CD4-positive, alpha-beta T cell (primary cell): ENCODE measurements around the gene CDYL2. TPM values are rescaled to one million over a fixed set of nuclear protein-coding genes. Genes with fewer than 3 reads are reported as not detected.

Experiments used
- ATAC-seq: fragments of 200-7000 bp; cut with Tn5 transposase; one replicate; pipeline ENCODE4 v1.10.0; 2022; ENCODE audit warnings: mild to moderate bottlenecking; ENCODE audit not compliant: poor library complexity
- CTCF ChIA-PET: fragments of 350-600 bp; sonication (Branson Sonifier 250); formaldehyde crosslinking; loops from one replicate; lab custom pipeline; 2021; ENCODE audit warnings: antibody characterized with exemption, inconsistent platforms; lab: Charles Lee
- POLR2A ChIA-PET: fragments of 350-600 bp; sonication (Branson Sonifier 250); formaldehyde crosslinking; loops from one replicate; lab custom pipeline; 2021; ENCODE audit warnings: antibody characterized with exemption, inconsistent platforms; lab: Charles Lee
- DNase-seq, 14 experiments: peaks; one replicate each; pipeline ENCODE4 v3.0.0-alpha.2; 2013 to 2020; ENCODE audit warnings: mixed read lengths in 2 of 14
- H3K27ac ChIP-seq, 2 donors: one replicate each; pipeline versions ENCODE4 v1.5.1 to v1.7.0; 2013; ENCODE audit warnings: low read length in 2 of 2, low read depth in 1 of 2, mild to moderate bottlenecking in 1 of 2
- H3K27me3 ChIP-seq, 2 experiments: 1 replicate in 1 of 2; 2 replicates in 1 of 2; pipeline versions ENCODE4 v1.6.1 to v1.7.0; 2013; ENCODE audit warnings: low read length in 2 of 2, control low read depth in 1 of 2, mild to moderate bottlenecking in 1 of 2, moderate library complexity in 1 of 2; ENCODE audit not compliant: insufficient read depth in 2 of 2, control insufficient read depth in 1 of 2
- H3K36me3 ChIP-seq: one replicate; pipeline ENCODE4 v1.6.1; 2013; ENCODE audit warnings: low read length, control low read depth; ENCODE audit not compliant: insufficient read depth
- H3K4me1 ChIP-seq: one replicate; pipeline ENCODE4 v1.6.1; 2013; ENCODE audit warnings: low read length, control low read depth; ENCODE audit not compliant: insufficient read depth
- H3K4me3 ChIP-seq: one replicate; pipeline ENCODE4 v1.5.1; 2013; ENCODE audit warnings: mild to moderate bottlenecking, low read length, moderate library complexity
- H3K9me3 ChIP-seq, 2 experiments: 1 replicate in 1 of 2; 2 replicates in 1 of 2; pipeline versions ENCODE4 v1.6.1 to v1.7.0; 2013; ENCODE audit warnings: low read length in 2 of 2, mild to moderate bottlenecking in 2 of 2, control low read depth in 1 of 2, moderate library complexity in 1 of 2; ENCODE audit not compliant: control insufficient read depth in 1 of 2, insufficient read depth in 1 of 2
- H3K27ac Mint-ChIP-seq: one replicate; pipeline ENCODE4 v1.8.0; 2020; ENCODE audit warnings: mixed read lengths
- H3K27me3 Mint-ChIP-seq: one replicate; pipeline ENCODE4 v1.8.0; 2021; ENCODE audit warnings: mixed read lengths
- H3K36me3 Mint-ChIP-seq: one replicate; pipeline ENCODE4 v1.8.0; 2021; ENCODE audit warnings: low read depth, mixed read lengths
- H3K4me1 Mint-ChIP-seq: one replicate; pipeline ENCODE4 v1.8.0; 2021; ENCODE audit warnings: low read depth, mixed read lengths
- H3K4me3 Mint-ChIP-seq: one replicate; pipeline ENCODE4 v1.8.0; 2020; ENCODE audit warnings: mild to moderate bottlenecking, mixed read lengths
- H3K9me3 Mint-ChIP-seq: one replicate; pipeline ENCODE4 v1.8.0; 2020; ENCODE audit warnings: mixed read lengths
- CTCF ChIP-seq: fragments of 200-600 bp; IDR thresholded peaks from one replicate; pipeline ENCODE4 v1.8.0; 2022; ENCODE audit warnings: antibody characterized with exemption, mild to moderate bottlenecking
- intact Hi-C, 2 experiments: fragments of 100-400 bp; cut with DNase I in 1 of 2; cut with micrococcal nuclease in 1 of 2; formaldehyde crosslinking; loops; one replicate each; pipeline versions ENCODE4 v1.15.1 to v1.9.0; 2023 to 2025; cut with DNase I, micrococcal nuclease
- total RNA-seq, 174 experiments: library from RNA in 2 of 174; stranded (reverse) in 2 of 174; gene quantifications; one replicate each; pipeline ENCODE4 v1.2.3 and lab custom pipeline; 2021 to 2026

Gene CDYL2
- total RNA-seq, 2 experiments from 2014 or later, result 14.3 to 15.8 TPM

GRCh38 chr16:80631581-80631980, 172.8 kb downstream of the CDYL2 start:
- H3K27ac Mint-ChIP-seq, result no peak overlapping the region
- peaks cover 4% of the 10 kb centered on the region for H3K9me3 Mint-ChIP-seq
- H3K36me3 ChIP-seq, result peaks cover 5% of the 10 kb centered on the region
- peaks cover 29% of the 10 kb centered on the region for H3K36me3 Mint-ChIP-seq
- ATAC-seq (no peak), DNase-seq (no peak)
- H3K27me3 Mint-ChIP-seq, result no peaks in the 10 kb centered on the region
- H3K27ac ChIP-seq, result no peak overlapping the region
- H3K27me3 ChIP-seq, result no peaks in the 10 kb centered on the region
- no peak overlapping the region for H3K4me3 Mint-ChIP-seq
- no peak for TF ChIP-seq CTCF
- H3K4me1 Mint-ChIP-seq, result no peaks in the 10 kb centered on the region
- H3K9me3 ChIP-seq, result peaks cover 0 to 4% of the 10 kb centered on the region in 2 experiments
- POLR2A ChIA-PET, result no interaction called here
- H3K4me1 ChIP-seq, result no peaks in the 10 kb centered on the region
- CTCF ChIA-PET, result no interaction called here
- no peak overlapping the region for H3K4me3 ChIP-seq
- intact Hi-C loops, result no loop called here

DNA sequence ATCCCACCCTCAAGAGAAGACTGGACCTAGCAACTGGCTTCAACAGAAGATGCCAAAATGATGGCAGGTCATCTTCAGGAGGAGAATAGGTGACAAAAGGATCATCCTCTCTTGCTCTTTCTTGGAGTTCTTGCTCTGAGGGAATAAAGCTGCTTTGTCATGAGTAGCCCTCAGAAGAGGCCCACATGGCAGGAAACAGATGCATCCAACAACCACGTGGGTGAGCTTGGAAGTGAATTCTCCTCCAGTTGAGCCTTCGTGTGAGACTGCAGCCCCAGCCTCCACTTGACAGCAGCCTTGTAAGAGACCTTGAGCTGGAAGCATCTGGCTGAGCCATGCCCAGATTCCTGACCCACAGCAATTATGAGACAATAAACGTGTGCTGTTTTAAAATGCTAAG, 176.1 kb downstream of the CDYL2 start:
- peaks cover 29% of the 10 kb centered on the region for H3K36me3 Mint-ChIP-seq
- intact Hi-C loops, result no loop called here

GRCh38 chr16:80627108-80627507, 177.3 kb downstream of the CDYL2 start:
- Mint-ChIP-seq H3K9me3 (peaks cover 4% of the 10 kb centered on the region), H3K27ac (no peak overlapping the region), H3K27me3 (no peaks in the 10 kb centered on the region), H3K36me3 (peaks cover 25% of the 10 kb centered on the region), H3K4me1 (no peaks in the 10 kb centered on the region), H3K4me3 (no peak overlapping the region)
- CTCF ChIA-PET, result no interaction called here
- no peaks in the 10 kb centered on the region for H3K4me1 ChIP-seq
- intact Hi-C loops, result no loop called here
- H3K27ac ChIP-seq, result no peak overlapping the region
- POLR2A ChIA-PET, result no interaction called here
- TF ChIP-seq CTCF, result no peak
- ATAC-seq, result no peak
- peaks cover 0 to 4% of the 10 kb centered on the region in 2 experiments for H3K9me3 ChIP-seq
- peaks cover 3% of the 10 kb centered on the region for H3K36me3 ChIP-seq
- no peak overlapping the region for H3K4me3 ChIP-seq
- DNase-seq, result no peak
- H3K27me3 ChIP-seq, result no peaks in the 10 kb centered on the region

More for the DNA sequence above, 176.1 kb downstream of the CDYL2 start:
- H3K36me3 ChIP-seq, result peaks cover 5% of the 10 kb centered on the region
- H3K4me1 ChIP-seq, result no peaks in the 10 kb centered on the region
- peaks cover 0 to 4% of the 10 kb centered on the region in 2 experiments for H3K9me3 ChIP-seq
- no peak overlapping the region for H3K27ac Mint-ChIP-seq
- no peaks in the 10 kb centered on the region for H3K4me1 Mint-ChIP-seq
- H3K4me3 Mint-ChIP-seq, result no peak overlapping the region
- ChIA-PET CTCF (no interaction called here), POLR2A (no interaction called here)
- DNase-seq, result no peak
- H3K4me3 ChIP-seq, result no peak overlapping the region
- no peaks in the 10 kb centered on the region for H3K27me3 Mint-ChIP-seq
- no peak overlapping the region for H3K27ac ChIP-seq
- H3K27me3 ChIP-seq, result no peaks in the 10 kb centered on the region
- TF ChIP-seq CTCF, result no peak
- H3K9me3 Mint-ChIP-seq, result peaks cover 4% of the 10 kb centered on the region
- no peak for ATAC-seq
